Middle frontal gyrus (tissue), 1 donor: Measurements from ENCODE around the gene PRRT1.
"Not testable (repeated sequence)": the region's sequence is repeated elsewhere in the genome, so short reads cannot be mapped to it uniquely, and the experiment has no call there.

Experiments
- DNase-seq: peaks from one replicate; pipeline ENCODE4 v3.0.0-alpha.2; 2015; ENCODE audit warnings: low spot score; ENCODE audit errors: extremely low spot score

The PRRT1 gene

GRCh38 chr6:32188381-32189068 lies 36.8 kb upstream of the PRRT1 start:
- no peak for DNase-seq

GRCh38 chr6:32187725-32188380 lies 36.1 kb upstream of the PRRT1 start:
- DNase-seq: not testable (repeated sequence)

GRCh38 chr6:32187009-32187709 lies 35.4 kb upstream of the PRRT1 start:
- no peak for DNase-seq

- DNase-seq: not testable (repeated sequence)
These were observed 34.6 kb upstream of the PRRT1 start for GRCh38 chr6:32186151-32186840.

- not testable (repeated sequence) for DNase-seq
These were observed 34.0 kb upstream of the PRRT1 start for GRCh38 chr6:32185681-32186131.

GRCh38 chr6:32184084-32184640 lies 32.4 kb upstream of the PRRT1 start, which contains the start of gene AGER:
TSS of gene AGER (minus strand) at chr6:32184253. CDS start at chr6:32184222, 31 bp downstream.
- DNase-seq: no peak

GRCh38 chr6:32183483-32184083 lies 31.8 kb upstream of the PRRT1 start:
- no peak for DNase-seq

- DNase-seq: no peak
These were observed 31.3 kb upstream of the PRRT1 start for GRCh38 chr6:32183030-32183429.

- no peak for DNase-seq
These were observed 30.8 kb upstream of the PRRT1 start for GRCh38 chr6:32182555-32182981.

GRCh38 chr6:32181915-32182529 lies 30.3 kb upstream of the PRRT1 start:
- no peak for DNase-seq

- no peak for DNase-seq
These were observed 29.5 kb upstream of the PRRT1 start for GRCh38 chr6:32181148-32181702.

GRCh38 chr6:32179766-32180405 lies 28.1 kb upstream of the PRRT1 start:
- no peak for DNase-seq

GRCh38 chr6:32178547-32179440 lies 27.1 kb upstream of the PRRT1 start:
- no peak for DNase-seq

- DNase-seq: peak; percentile 99
These were observed 26.2 kb upstream of the PRRT1 start, which contains the start of gene RNF5 for GRCh38 chr6:32177788-32178546. TSS of gene RNF5 (plus strand) at chr6:32178405. CDS start at chr6:32178512, 107 bp downstream.

GRCh38 chr6:32177183-32177787 lies 25.5 kb upstream of the PRRT1 start:
- no peak for DNase-seq

GRCh38 chr6:32176476-32177182 lies 24.9 kb upstream of the PRRT1 start:
- no peak for DNase-seq
